ENCODE measurements around the gene DPM3. TPM values are rescaled to one million over a fixed set of nuclear protein-coding genes. Genes with fewer than 3 reads are reported as not detected.

DPM3 gene
- total and polyA plus RNA-seq, 9 of the 15 experiments (the other 6 are each of a cell fraction or from before 2014, with no cell fraction given): 3.7 to 120 (median 36.4) TPM

DNA sequence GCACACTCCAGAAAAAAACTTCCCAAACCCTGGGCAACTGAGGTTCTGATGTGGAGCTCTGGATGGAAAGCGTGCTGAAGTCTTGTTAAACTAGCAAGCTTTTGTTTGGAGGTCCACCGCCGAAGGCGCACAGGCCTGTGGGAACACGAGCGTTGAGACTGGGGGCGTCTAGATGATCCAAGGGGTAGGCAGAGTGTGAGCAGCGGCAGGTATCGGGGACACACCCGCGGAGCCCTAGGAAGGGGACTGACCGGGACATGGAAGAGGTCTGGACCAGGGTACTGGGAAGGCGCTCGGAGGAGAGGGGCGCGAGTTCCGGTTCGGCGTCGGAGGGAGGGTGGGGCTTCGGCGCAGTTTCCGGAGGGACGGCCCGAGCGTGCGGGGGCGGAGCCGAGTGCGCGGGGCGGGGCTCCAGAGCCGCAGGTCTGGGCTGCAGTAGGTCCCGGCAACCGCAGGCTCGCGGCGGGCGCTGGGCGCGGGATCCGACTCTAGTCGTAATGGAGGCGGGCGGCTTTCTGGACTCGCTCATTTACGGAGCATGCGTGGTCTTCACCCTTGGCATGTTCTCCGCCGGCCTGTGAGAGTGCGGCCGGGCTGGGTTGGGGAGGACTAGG is 4.8 kb downstream of the DPM3 start, which contains the start of gene SLC50A1 (continued):
- TF ChIP-seq, protein P1, sequence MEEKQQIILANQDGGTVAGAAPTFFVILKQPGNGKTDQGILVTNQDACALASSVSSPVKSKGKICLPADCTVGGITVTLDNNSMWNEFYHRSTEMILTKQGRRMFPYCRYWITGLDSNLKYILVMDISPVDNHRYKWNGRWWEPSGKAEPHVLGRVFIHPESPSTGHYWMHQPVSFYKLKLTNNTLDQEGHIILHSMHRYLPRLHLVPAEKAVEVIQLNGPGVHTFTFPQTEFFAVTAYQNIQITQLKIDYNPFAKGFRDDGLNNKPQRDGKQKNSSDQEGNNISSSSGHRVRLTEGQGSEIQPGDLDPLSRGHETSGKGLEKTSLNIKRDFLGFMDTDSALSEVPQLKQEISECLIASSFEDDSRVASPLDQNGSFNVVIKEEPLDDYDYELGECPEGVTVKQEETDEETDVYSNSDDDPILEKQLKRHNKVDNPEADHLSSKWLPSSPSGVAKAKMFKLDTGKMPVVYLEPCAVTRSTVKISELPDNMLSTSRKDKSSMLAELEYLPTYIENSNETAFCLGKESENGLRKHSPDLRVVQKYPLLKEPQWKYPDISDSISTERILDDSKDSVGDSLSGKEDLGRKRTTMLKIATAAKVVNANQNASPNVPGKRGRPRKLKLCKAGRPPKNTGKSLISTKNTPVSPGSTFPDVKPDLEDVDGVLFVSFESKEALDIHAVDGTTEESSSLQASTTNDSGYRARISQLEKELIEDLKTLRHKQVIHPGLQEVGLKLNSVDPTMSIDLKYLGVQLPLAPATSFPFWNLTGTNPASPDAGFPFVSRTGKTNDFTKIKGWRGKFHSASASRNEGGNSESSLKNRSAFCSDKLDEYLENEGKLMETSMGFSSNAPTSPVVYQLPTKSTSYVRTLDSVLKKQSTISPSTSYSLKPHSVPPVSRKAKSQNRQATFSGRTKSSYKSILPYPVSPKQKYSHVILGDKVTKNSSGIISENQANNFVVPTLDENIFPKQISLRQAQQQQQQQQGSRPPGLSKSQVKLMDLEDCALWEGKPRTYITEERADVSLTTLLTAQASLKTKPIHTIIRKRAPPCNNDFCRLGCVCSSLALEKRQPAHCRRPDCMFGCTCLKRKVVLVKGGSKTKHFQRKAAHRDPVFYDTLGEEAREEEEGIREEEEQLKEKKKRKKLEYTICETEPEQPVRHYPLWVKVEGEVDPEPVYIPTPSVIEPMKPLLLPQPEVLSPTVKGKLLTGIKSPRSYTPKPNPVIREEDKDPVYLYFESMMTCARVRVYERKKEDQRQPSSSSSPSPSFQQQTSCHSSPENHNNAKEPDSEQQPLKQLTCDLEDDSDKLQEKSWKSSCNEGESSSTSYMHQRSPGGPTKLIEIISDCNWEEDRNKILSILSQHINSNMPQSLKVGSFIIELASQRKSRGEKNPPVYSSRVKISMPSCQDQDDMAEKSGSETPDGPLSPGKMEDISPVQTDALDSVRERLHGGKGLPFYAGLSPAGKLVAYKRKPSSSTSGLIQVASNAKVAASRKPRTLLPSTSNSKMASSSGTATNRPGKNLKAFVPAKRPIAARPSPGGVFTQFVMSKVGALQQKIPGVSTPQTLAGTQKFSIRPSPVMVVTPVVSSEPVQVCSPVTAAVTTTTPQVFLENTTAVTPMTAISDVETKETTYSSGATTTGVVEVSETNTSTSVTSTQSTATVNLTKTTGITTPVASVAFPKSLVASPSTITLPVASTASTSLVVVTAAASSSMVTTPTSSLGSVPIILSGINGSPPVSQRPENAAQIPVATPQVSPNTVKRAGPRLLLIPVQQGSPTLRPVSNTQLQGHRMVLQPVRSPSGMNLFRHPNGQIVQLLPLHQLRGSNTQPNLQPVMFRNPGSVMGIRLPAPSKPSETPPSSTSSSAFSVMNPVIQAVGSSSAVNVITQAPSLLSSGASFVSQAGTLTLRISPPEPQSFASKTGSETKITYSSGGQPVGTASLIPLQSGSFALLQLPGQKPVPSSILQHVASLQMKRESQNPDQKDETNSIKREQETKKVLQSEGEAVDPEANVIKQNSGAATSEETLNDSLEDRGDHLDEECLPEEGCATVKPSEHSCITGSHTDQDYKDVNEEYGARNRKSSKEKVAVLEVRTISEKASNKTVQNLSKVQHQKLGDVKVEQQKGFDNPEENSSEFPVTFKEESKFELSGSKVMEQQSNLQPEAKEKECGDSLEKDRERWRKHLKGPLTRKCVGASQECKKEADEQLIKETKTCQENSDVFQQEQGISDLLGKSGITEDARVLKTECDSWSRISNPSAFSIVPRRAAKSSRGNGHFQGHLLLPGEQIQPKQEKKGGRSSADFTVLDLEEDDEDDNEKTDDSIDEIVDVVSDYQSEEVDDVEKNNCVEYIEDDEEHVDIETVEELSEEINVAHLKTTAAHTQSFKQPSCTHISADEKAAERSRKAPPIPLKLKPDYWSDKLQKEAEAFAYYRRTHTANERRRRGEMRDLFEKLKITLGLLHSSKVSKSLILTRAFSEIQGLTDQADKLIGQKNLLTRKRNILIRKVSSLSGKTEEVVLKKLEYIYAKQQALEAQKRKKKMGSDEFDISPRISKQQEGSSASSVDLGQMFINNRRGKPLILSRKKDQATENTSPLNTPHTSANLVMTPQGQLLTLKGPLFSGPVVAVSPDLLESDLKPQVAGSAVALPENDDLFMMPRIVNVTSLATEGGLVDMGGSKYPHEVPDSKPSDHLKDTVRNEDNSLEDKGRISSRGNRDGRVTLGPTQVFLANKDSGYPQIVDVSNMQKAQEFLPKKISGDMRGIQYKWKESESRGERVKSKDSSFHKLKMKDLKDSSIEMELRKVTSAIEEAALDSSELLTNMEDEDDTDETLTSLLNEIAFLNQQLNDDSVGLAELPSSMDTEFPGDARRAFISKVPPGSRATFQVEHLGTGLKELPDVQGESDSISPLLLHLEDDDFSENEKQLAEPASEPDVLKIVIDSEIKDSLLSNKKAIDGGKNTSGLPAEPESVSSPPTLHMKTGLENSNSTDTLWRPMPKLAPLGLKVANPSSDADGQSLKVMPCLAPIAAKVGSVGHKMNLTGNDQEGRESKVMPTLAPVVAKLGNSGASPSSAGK (IDR thresholded peaks at IDR 0.05): peak; percentile 56
- 0 out of 2 replicates have a peak, but pooled peaks have one; percentile 83 for TF ChIP-seq ETS1 (conservative IDR thresholded peaks at IDR 0.05; ENCODE audit: control insufficient read depth, low read depth, low read length)
- TF ChIP-seq MEF2A (IDR thresholded peaks at IDR 0.05; ENCODE audit: control insufficient read depth, low read depth, low read length): no peak
- TF ChIP-seq, protein P2, sequence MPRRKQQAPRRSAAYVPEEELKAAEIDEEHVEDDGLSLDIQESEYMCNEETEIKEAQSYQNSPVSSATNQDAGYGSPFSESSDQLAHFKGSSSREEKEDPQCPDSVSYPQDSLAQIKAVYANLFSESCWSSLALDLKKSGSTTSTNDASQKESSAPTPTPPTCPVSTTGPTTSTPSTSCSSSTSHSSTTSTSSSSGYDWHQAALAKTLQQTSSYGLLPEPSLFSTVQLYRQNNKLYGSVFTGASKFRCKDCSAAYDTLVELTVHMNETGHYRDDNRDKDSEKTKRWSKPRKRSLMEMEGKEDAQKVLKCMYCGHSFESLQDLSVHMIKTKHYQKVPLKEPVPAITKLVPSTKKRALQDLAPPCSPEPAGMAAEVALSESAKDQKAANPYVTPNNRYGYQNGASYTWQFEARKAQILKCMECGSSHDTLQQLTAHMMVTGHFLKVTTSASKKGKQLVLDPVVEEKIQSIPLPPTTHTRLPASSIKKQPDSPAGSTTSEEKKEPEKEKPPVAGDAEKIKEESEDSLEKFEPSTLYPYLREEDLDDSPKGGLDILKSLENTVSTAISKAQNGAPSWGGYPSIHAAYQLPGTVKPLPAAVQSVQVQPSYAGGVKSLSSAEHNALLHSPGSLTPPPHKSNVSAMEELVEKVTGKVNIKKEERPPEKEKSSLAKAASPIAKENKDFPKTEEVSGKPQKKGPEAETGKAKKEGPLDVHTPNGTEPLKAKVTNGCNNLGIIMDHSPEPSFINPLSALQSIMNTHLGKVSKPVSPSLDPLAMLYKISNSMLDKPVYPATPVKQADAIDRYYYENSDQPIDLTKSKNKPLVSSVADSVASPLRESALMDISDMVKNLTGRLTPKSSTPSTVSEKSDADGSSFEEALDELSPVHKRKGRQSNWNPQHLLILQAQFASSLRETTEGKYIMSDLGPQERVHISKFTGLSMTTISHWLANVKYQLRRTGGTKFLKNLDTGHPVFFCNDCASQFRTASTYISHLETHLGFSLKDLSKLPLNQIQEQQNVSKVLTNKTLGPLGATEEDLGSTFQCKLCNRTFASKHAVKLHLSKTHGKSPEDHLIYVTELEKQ (CRISPR knock-in tag; IDR thresholded peaks at IDR 0.05): peak; percentile 45; the same call in 1 of the 2 replicates
- TF ChIP-seq NCOA4 (IDR thresholded peaks at IDR 0.05; ENCODE audit: partially characterized antibody): no peak
- no peak for TF ChIP-seq HLTF (IDR thresholded peaks at IDR 0.05)
- TF ChIP-seq CBFB (CRISPR knock-in tag; IDR thresholded peaks at IDR 0.05): peak; percentile 48; the same call in 1 of the 2 replicates
- TF ChIP-seq ZBTB7A (IDR thresholded peaks at IDR 0.05; ENCODE audit: borderline replicate concordance, control insufficient read depth, low read depth, low read length): peak; percentile 60; the same call in 1 of the 2 replicates
- peak; percentile 85 for TF ChIP-seq ETV1 (tag; conservative IDR thresholded peaks at IDR 0.05; ENCODE audit: low read depth)

Data from K562 (cell line).